HepG2 (cell line): ENCODE measurements around the gene SMARCAD1. TPM values are rescaled to one million over a fixed set of nuclear protein-coding genes. Genes with fewer than 3 reads are reported as not detected.
A peak's percentile ranks its signal among the peaks of the same experiment; 100 is the strongest.

Source experiments
- ATAC-seq: fragments of 200-7000 bp; cut with Tn5 transposase; 3 replicates; pipeline ENCODE4 v1.9.1; 2020; ENCODE audit warnings: mild to moderate bottlenecking, moderate library complexity
- BruUV-seq: library from RNA; stranded (reverse); fragments of 400-500 nt; replicated peaks from 2 replicates; lab custom pipeline; 2021; lab: Mats Ljungman, UMichigan
- CTCF ChIA-PET: fragments of 300-600 bp; formaldehyde crosslinking; extraction: SDS; loops from one replicate; lab custom pipeline; 2021; ENCODE audit warnings: low total read pairs, inconsistent platforms, low intra/inter-chr PET ratio; lab: Yijun Ruan, JAX
- POLR2A ChIA-PET: fragments of 350-600 bp; sonication (Branson Sonifier 250); formaldehyde crosslinking; loops from one replicate; lab custom pipeline; 2020; ENCODE audit warnings: antibody characterized with exemption, inconsistent platforms; lab: Yijun Ruan, JAX
- DNase-seq: peaks from one replicate; pipeline ENCODE4 v3.0.0-alpha.2; 2015; ENCODE audit warnings: low spot score
- FAIRE-seq: peaks from 3 replicates; lab custom pipeline; 2011; peaks lifted over from hg19 to GRCh38; lab: Jason Lieb, UNC
- H2AFZ ChIP-seq: one replicate; pipeline ENCODE4 v1.6.1; 2011; ENCODE audit warnings: low read length, inconsistent platforms
- H3K27ac ChIP-seq: fragments of 300-600 bp; 3 replicates; pipeline ENCODE4 v1.8.0; 2011; ENCODE audit warnings: mixed run types, mild to moderate bottlenecking, mixed read lengths, low read length, inconsistent platforms; ENCODE audit not compliant: insufficient read depth; ENCODE audit errors: extremely low read length
- H3K27me3 ChIP-seq, 2 experiments: fragments of 200-600 bp in 1 of 2; 2 replicates in 1 of 2; 3 replicates in 1 of 2; pipeline versions ENCODE4 v1.6.0 to v1.8.0; 2011; ENCODE audit warnings: low read length in 2 of 2, mild to moderate bottlenecking in 2 of 2, moderate library complexity in 2 of 2, inconsistent platforms in 1 of 2; ENCODE audit not compliant: insufficient read depth in 2 of 2, control insufficient read depth in 1 of 2
- H3K36me3 ChIP-seq, 2 experiments: fragments of 200-600 bp in 1 of 2; replicated peaks in 1 of 2; 2 replicates in 1 of 2; 3 replicates in 1 of 2; pipeline versions ENCODE4 v1.5.1 to v1.8.0; 2011; ENCODE audit warnings: low read length in 2 of 2, inconsistent platforms in 1 of 2; ENCODE audit not compliant: insufficient read depth in 2 of 2, control insufficient read depth in 1 of 2
- H3K4me1 ChIP-seq: 2 replicates; pipeline ENCODE4 v1.5.1; 2012; ENCODE audit warnings: low read length, inconsistent platforms; ENCODE audit not compliant: insufficient read depth
- H3K4me2 ChIP-seq: 2 replicates; pipeline ENCODE4 v1.6.0; 2011; ENCODE audit warnings: low read depth, low read length, inconsistent platforms
- H3K4me3 ChIP-seq, 3 experiments: fragments of 200-600 bp in 1 of 3; sonication (generic), shearing (Covaris generic) in 1 of 3; replicated peaks in 1 of 3; 2 replicates each; pipeline ENCODE4 v1.5.1; 2011 to 2016; ENCODE audit warnings: low read length in 3 of 3, inconsistent platforms in 2 of 3, low read depth in 2 of 3, mild to moderate bottlenecking in 2 of 3, control low read depth in 1 of 3, mixed read lengths in 1 of 3; ENCODE audit not compliant: insufficient read depth in 1 of 3
- H3K79me2 ChIP-seq: one replicate; pipeline ENCODE4 v1.6.1; 2011; ENCODE audit warnings: low read length, inconsistent platforms; ENCODE audit not compliant: insufficient read depth
- H3K9ac ChIP-seq: 2 replicates; pipeline ENCODE4 v1.6.0; 2011; ENCODE audit warnings: mild to moderate bottlenecking, low read depth, low read length, inconsistent platforms; ENCODE audit not compliant: insufficient read depth
- H3K9me3 ChIP-seq: 2 replicates; pipeline ENCODE4 v1.5.1; 2012; ENCODE audit warnings: mild to moderate bottlenecking, low read length
- H4K20me1 ChIP-seq: 2 replicates; pipeline ENCODE4 v1.6.0; 2011; ENCODE audit warnings: inconsistent platforms, mild to moderate bottlenecking, low read length, moderate library complexity; ENCODE audit not compliant: insufficient read depth
- CEBPB ChIP-seq: IDR thresholded peaks from 2 replicates; pipeline ENCODE4 v1.6.1; 2011; ENCODE audit warnings: low read depth, low read length, improper control_type of control experiment, borderline replicate concordance
- DNMT3B ChIP-seq: conservative IDR thresholded peaks from 2 replicates; pipeline ENCODE4 v1.6.1; 2016; ENCODE audit warnings: missing biosample characterization, control low read depth
- MAFK ChIP-seq, 2 experiments: IDR thresholded peaks in 1 of 2; conservative IDR thresholded peaks in 1 of 2; 2 replicates each; pipeline ENCODE4 v1.6.1; 2011; ENCODE audit warnings: improper control_type of control experiment in 2 of 2, low read length in 2 of 2
- WGBS: methylation state at CpG from one replicate; pipeline ENCODE4 v1.1.6; 2017; ENCODE audit warnings: low lambda C conversion rate; 5-methylcytosine and 5-hydroxymethylcytosine counted together
- in situ Hi-C: cut with HindIII; loops from 2 replicates; pipeline ENCODE4 v1.10.0; 2017; ENCODE audit warnings: low pct_unique_long_range_greater_than_20kb; ENCODE audit not compliant: extremely low pct_ligation_motif_present
- intact Hi-C: fragments of 100-400 bp; cut with micrococcal nuclease; formaldehyde crosslinking; loops from one replicate; pipeline ENCODE4 v1.10.0; 2022; ENCODE audit not compliant: unreplicated experiment
- polyA plus RNA-seq, 8 experiments: library from polyadenylated mRNA; depleted of rRNA in 3 of 8; stranded (reverse) in 7 of 8; unstranded in 1 of 8; fragments of >200 nt; fragmentation: Illumina TruSeq in 4 of 8; extraction: Trizol in 4 of 8; gene quantifications; 2 replicates each; pipeline versions ENCODE4 v1.2.1 to v1.2.3, GENCODE V29; 2011 to 2016; ENCODE audit warnings: low read depth in 4 of 8, missing spikeins in 1 of 8, mixed read lengths in 1 of 8; ENCODE audit not compliant: insufficient read depth in 1 of 8
- total RNA-seq, 5 experiments: library from RNA; depleted of rRNA; stranded (reverse); fragments of >200 nt; fragmentation: Illumina TruSeq; extraction: Trizol; gene quantifications; 2 replicates each; pipeline ENCODE4 v1.2.3, GENCODE V29; 2016; ENCODE audit warnings: low read depth in 1 of 5
- TF ChIP-seq, protein P1 (sequence below): sonication (generic); formaldehyde crosslinking; IDR thresholded peaks from 2 replicates; pipeline ENCODE4 v1.5.0; 2020; ENCODE audit warnings: mild to moderate bottlenecking, missing genetic modification reagents, borderline replicate concordance

Gene SMARCAD1
- total and polyA plus RNA-seq, 2 of the 13 experiments (the other 11 are each of a cell fraction or from before 2014, with no cell fraction given): 18.2 to 35.9 TPM

- no peak overlapping the region for H2AFZ ChIP-seq
- no peak overlapping the region for H3K27ac ChIP-seq
- ATAC-seq (no peak), DNase-seq (no peak), FAIRE-seq (no peak)
- H3K27me3 ChIP-seq: no peaks in the 10 kb centered on the region
- CTCF ChIA-PET: no interaction called here
- no peak overlapping the region for H3K4me2 ChIP-seq
- no peaks in the 10 kb centered on the region for H3K4me1 ChIP-seq
- POLR2A ChIA-PET: no interaction called here
- peaks cover 4 to 48% of the 10 kb centered on the region in 2 experiments for H3K36me3 ChIP-seq
- no TSS peak for BruUV-seq
- in situ Hi-C loops: loop anchor here (25.0 kb wide), 1 partner anchor 488 kb away; no protein-coding TSS in a partner anchor
- intact Hi-C loops: no loop called here
- WGBS: 94% methylated on average over 3 of the region's 3 CpGs
- H3K79me2 ChIP-seq: no peaks in the 10 kb centered on the region
- H4K20me1 ChIP-seq: no peaks in the 10 kb centered on the region
- no peaks in the 10 kb centered on the region for H3K9me3 ChIP-seq
- no peak overlapping the region for H3K4me3 ChIP-seq
- no peak overlapping the region for H3K9ac ChIP-seq
- no peak for TF ChIP-seq DNMT3B (CRISPR knock-in tag)
Measured at GRCh38 chr4:94274912-94275311, 67.2 kb downstream of the SMARCAD1 start.

DNA sequence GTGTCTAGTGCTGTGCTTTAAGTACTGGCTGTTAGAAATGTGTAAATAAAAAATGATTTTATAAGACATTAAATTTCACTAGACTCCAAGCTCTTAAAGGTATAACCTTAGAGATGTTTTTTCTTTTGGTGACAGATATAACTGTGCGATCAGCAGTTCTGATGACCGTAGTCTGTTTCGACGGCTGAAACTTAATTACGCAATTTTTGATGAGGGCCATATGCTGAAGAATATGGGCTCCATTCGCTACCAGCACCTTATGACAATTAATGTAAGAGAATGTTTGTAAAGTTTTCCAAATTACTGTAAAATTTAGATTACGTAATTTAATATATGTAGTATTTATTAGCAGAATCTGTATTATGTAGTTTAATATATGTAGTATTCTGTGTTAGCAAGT is 68.5 kb downstream of the SMARCAD1 start:
- H3K9ac ChIP-seq: no peak overlapping the region
- POLR2A ChIA-PET: no interaction called here
- CTCF ChIA-PET: no interaction called here
- no peak overlapping the region for H3K4me2 ChIP-seq
- no TSS peak for BruUV-seq
- no peaks in the 10 kb centered on the region for H3K4me1 ChIP-seq
- H3K4me3 ChIP-seq: no peak overlapping the region
- 97% methylated on average over 7 of the region's 7 CpGs for WGBS
- no peaks in the 10 kb centered on the region for H4K20me1 ChIP-seq
- H2AFZ ChIP-seq: no peak overlapping the region
- ATAC-seq (no peak), DNase-seq (no peak), FAIRE-seq (no peak)
- H3K27me3 ChIP-seq: no peaks in the 10 kb centered on the region
- intact Hi-C loops: no loop called here
- TF ChIP-seq, protein P1, sequence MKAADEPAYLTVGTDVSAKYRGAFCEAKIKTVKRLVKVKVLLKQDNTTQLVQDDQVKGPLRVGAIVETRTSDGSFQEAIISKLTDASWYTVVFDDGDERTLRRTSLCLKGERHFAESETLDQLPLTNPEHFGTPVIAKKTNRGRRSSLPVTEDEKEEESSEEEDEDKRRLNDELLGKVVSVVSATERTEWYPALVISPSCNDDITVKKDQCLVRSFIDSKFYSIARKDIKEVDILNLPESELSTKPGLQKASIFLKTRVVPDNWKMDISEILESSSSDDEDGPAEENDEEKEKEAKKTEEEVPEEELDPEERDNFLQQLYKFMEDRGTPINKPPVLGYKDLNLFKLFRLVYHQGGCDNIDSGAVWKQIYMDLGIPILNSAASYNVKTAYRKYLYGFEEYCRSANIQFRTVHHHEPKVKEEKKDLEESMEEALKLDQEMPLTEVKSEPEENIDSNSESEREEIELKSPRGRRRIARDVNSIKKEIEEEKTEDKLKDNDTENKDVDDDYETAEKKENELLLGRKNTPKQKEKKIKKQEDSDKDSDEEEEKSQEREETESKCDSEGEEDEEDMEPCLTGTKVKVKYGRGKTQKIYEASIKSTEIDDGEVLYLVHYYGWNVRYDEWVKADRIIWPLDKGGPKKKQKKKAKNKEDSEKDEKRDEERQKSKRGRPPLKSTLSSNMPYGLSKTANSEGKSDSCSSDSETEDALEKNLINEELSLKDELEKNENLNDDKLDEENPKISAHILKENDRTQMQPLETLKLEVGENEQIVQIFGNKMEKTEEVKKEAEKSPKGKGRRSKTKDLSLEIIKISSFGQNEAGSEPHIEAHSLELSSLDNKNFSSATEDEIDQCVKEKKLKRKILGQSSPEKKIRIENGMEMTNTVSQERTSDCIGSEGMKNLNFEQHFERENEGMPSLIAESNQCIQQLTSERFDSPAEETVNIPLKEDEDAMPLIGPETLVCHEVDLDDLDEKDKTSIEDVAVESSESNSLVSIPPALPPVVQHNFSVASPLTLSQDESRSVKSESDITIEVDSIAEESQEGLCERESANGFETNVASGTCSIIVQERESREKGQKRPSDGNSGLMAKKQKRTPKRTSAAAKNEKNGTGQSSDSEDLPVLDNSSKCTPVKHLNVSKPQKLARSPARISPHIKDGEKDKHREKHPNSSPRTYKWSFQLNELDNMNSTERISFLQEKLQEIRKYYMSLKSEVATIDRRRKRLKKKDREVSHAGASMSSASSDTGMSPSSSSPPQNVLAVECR (CRISPR knock-in tag): no peak
- TF ChIP-seq MAFK (conservative IDR thresholded peaks at IDR 0.05 in 1 of 2, IDR thresholded peaks at IDR 0.05 in 1 of 2; ENCODE audit: low read length in 2 of 2) (peak in 1 of 2 experiments; percentile 32; a peak in 1 of 4 replicates), CEBPB (peak; percentile 70)
- TF ChIP-seq, all 625 proteins: peak for 2
- peaks cover 5 to 52% of the 10 kb centered on the region in 2 experiments for H3K36me3 ChIP-seq
- in situ Hi-C loops: no loop called here
- no peak overlapping the region for H3K27ac ChIP-seq
- H3K79me2 ChIP-seq: no peaks in the 10 kb centered on the region
- no peaks in the 10 kb centered on the region for H3K9me3 ChIP-seq
